ENCODE data around the gene VEZT. TPM values are rescaled to one million over a fixed set of nuclear protein-coding genes. Genes with fewer than 3 reads are reported as not detected.

VEZT gene
- total RNA-seq, 1 experiment from 2014 or later: 46.4 TPM

GRCh38 chr12:95271465-95271864, 53.9 kb downstream of the VEZT start:
- Histone ChIP-seq H3K36me3 (ENCODE audit: control insufficient read depth in 1 of 2, insufficient read depth in 2 of 2, low read length in 2 of 2) (peaks cover 11 to 12% of the 10 kb centered on the region in 2 experiments; a peak in 3 of 4 replicates), H2AFZ (ENCODE audit: low read depth, low read length, poor library complexity, severe bottlenecking) (no peak overlapping the region), H3K9ac (ENCODE audit: low read length) (no peak overlapping the region), H3K4me3 (replicated peaks in 1 of 2; ENCODE audit: low read depth in 1 of 2, low read length in 2 of 2) (no peak overlapping the region), H3K27me3 (ENCODE audit: insufficient read depth, low read length) (no peaks in the 10 kb centered on the region), H3K4me2 (ENCODE audit: low read length) (no peak overlapping the region), H3K79me2 (ENCODE audit: insufficient read depth, low read length) (no peaks in the 10 kb centered on the region), H3K27ac (ENCODE audit: low read depth, low read length) (no peak overlapping the region), H3K4me1 (ENCODE audit: control insufficient read depth in 1 of 2, insufficient read depth in 2 of 2, low read length in 2 of 2) (no peaks in the 10 kb centered on the region), H3K9me2 (ENCODE audit: insufficient read depth) (no peaks in the 10 kb centered on the region), H3K9me3 (ENCODE audit: control insufficient read depth in 1 of 2, insufficient read depth in 1 of 2, low read depth in 1 of 2, low read length in 2 of 2) (no peaks in the 10 kb centered on the region), H4K20me1 (ENCODE audit: insufficient read depth) (no peaks in the 10 kb centered on the region)
- intact Hi-C loops (cut with micrococcal nuclease): no loop called here
- TF ChIP-seq JUND (IDR thresholded peaks at IDR 0.05) (no peak), MAX (IDR thresholded peaks at IDR 0.05) (no peak), SP1 (IDR thresholded peaks at IDR 0.05; ENCODE audit: low read depth) (no peak), ELF1 (IDR thresholded peaks at IDR 0.05; ENCODE audit: borderline replicate concordance, low read depth) (no peak), POLR2AphosphoS5 (IDR thresholded peaks at IDR 0.05; ENCODE audit: low read depth, low read length) (no peak), REST (IDR thresholded peaks at IDR 0.05; ENCODE audit: low read depth) (no peak), CTCF (IDR thresholded peaks at IDR 0.05 in 2 of 3, conservative IDR thresholded peaks at IDR 0.05 in 1 of 3; ENCODE audit: borderline replicate concordance in 1 of 3, insufficient read depth in 1 of 3, low read depth in 2 of 3, low read length in 2 of 3) (no peak), EZH2 (IDR thresholded peaks at IDR 0.05) (no peak)
- no TSS peak for BruUV-seq (replicated peaks)
- CTCF ChIA-PET: no interaction called here
- RAD21 ChIA-PET (ENCODE audit: low non-redundant PET in 1 of 2, low total read pairs in 2 of 2, uncharacterized antibody in 2 of 2, unreplicated experiment in 2 of 2): no interaction called here
- ATAC-seq (no peak), DNase-seq (ENCODE audit: low read depth, low spot score) (no peak)
- POLR2A ChIA-PET: no interaction called here

Data from HCT116 (cell line).